Measurements from ENCODE around the gene PHF10.
"Not testable (repeated sequence)": the region's sequence is repeated elsewhere in the genome, so short reads cannot be mapped to it uniquely, and the experiment has no call there.

PHF10 gene

DNA sequence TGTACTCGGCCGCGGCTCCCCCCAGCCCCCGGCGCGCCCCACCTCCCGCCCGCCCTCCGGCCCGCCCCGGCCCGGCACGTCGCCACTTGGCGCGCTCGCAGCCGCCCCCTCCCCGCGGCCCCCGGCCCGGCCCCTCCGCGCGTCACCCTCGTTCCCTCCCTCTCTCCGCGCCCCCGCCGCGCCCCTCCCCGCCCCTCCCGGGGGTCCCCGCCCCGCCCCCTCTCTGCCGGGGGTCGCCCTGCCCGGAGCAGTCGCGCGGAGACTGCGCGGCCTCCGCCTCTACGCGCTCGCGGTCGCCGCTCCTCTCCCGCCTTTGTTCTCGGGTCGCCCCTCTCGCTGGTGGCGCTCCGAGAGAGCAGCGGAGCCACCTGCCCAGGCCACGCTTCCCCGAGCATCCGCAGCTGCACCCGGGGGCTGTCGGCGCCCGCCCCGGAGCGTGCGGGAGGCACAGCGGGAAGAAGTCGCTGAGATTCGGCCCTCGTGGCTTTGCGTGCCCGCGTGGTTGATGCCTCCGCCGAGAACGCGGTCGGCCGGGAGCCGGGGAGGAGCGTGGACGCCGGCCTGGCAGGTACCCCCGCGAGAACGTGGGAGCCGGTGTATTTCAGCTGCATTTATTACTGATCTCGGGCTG lies at the start of gene PHF10:
TSS of gene PHF10 (minus strand) at position 7 of the 631 bp plus-strand sequence. CDS start 569 bp downstream, outside the sequence.
- no peak for DNase-seq

- DNase-seq, result no peak
Observed at GRCh38 chr6:169766921-169767736, 42.8 kb upstream of the PHF10 start.

DNA sequence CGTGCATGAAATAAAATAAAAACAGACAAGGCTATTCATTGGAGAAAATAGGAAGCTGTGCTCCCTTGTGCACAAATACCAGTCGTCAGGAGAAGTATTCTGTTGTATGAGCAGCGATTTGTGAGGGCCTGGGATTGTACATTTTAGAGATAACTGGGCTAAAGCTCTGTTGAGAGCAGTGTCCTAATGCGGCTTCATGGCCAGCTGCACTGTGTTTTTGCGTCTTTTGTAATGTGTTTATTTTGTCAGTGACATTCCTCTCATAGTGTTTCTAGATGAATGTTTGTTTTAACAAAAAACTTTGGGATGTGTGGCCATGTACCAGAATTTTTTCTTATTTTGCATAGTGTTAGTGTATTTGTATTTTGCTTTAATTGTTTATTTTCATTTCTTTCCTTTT lies 41.9 kb upstream of the PHF10 start:
- no peak for DNase-seq

DNA sequence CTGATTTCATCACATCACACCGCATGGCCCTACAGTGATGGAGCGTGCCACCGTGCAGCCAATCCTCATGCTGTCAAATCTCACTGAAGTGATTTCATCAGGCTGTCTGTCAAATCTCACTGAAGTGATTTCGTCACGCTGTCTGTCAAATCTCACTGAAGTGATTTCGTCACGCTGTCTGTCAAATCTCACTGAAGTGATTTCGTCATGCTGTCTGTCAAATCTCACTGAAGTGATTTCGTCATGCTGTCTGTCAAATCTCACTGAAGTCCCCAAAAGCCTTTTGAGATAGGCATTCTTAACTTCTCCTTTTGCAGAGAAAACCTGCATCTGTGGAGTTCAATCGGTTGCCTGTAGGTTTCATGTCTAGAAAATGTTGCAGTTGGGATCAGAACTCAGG lies 41.5 kb upstream of the PHF10 start:
- DNase-seq, result not testable (repeated sequence)

- no peak for DNase-seq
Observed at GRCh38 chr6:169763881-169764280, 39.6 kb upstream of the PHF10 start.

GRCh38 chr6:169763308-169763707 lies 39.0 kb upstream of the PHF10 start:
- no peak for DNase-seq

DNA sequence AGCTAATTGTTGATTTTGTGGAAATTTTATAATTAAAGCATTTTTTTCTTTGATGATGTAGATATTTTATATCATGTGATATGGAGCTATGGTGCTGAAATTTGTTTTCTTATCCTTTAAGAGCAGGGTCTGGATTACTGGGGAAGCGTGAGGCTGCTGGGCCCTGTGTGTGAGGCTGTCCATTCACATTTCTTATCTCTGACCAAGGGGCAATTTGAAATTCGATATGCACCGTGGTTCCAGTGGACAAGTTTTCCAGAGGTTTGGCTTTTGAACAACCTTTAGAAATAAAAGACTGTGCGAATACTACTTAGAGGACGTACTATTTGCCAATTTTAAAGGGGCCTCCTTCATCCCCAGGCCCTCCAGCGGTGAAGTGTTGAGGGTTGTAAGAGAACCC lies 30.9 kb upstream of the PHF10 start:
- no peak for DNase-seq

- DNase-seq, result no peak
Observed at GRCh38 chr6:169752074-169752623, 27.8 kb upstream of the PHF10 start.

- DNase-seq, result peak; percentile 73
Observed at GRCh38 chr6:169751242-169752073, 27.2 kb upstream of the PHF10 start, which contains the start of the genes DYNLT2 and ERMARD. Gene DYNLT2, minus strand, starts transcription at chr6:169751572. Its CDS starts 114 bp downstream, at chr6:169751458. Gene ERMARD, plus strand, starts transcription at chr6:169751622. Its CDS starts 36 bp downstream, at chr6:169751658.

DNA sequence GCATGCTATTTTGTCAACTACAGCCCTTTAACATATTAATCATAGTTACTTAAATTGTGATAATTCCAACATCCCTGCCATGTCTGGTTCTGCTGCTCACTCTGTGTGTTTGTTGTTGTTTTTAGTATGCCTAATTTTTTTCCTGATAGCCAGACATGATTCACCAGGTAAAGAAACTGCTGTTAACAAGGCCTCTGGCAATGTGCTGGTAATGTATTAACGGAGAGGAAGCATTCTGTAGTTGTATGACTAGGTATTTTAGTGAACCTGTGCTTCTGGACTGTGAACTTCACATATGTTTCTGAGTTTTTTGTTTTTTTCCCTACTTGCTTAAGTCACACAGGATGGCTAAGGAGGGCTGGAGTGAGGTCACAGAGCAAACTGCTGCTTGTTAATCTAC lies 22.3 kb upstream of the PHF10 start:
- DNase-seq, result no peak

GRCh38 chr6:169745405-169745804 lies 21.1 kb upstream of the PHF10 start:
- no peak for DNase-seq

DNA sequence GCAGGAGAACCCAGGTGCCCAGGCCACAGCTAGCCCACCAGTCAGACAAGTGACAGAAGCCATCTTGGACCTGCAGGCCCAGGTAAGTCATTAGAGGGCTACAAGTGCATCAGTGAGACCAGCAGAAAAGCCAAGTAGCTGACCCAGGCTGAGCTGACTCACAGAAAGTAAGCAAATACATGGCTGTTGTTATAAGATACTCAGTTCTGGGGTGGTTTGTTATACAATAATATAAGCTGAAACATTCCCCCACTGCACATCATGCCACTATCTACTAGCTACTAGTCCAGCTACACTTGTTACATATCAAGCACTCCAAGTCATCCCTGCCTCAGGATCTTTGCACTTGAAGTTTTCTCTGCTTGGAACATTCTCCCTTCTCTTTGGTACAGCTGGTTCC lies 17.0 kb upstream of the PHF10 start:
- DNase-seq, result no peak

DNA sequence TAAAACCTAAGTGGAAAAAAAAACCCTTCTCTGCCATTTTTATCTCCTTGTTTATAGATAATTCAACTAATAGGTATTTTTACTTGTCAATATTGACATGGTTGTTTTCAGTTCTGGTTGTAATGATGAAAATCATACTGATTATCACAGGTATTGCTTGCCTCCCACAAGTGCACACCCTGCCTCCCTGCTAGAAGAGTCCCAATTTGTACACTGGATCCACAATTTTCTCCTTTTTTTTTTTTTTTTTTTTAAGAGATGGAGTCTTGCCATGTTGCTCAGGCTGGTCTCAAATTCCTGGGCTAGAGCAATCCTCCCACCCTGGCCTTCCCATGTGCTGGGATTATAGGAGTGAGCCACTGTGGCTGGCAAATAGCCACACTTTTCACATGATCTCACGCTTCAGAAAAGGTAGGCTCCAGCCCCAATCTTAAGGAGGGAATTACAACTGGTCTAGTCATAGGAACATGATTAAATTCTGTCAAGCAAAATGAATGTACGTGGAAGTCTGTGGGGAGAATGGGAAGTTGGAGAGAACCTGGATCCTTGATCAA lies 14.8 kb upstream of the PHF10 start:
- peak; percentile 67 for DNase-seq

DNA sequence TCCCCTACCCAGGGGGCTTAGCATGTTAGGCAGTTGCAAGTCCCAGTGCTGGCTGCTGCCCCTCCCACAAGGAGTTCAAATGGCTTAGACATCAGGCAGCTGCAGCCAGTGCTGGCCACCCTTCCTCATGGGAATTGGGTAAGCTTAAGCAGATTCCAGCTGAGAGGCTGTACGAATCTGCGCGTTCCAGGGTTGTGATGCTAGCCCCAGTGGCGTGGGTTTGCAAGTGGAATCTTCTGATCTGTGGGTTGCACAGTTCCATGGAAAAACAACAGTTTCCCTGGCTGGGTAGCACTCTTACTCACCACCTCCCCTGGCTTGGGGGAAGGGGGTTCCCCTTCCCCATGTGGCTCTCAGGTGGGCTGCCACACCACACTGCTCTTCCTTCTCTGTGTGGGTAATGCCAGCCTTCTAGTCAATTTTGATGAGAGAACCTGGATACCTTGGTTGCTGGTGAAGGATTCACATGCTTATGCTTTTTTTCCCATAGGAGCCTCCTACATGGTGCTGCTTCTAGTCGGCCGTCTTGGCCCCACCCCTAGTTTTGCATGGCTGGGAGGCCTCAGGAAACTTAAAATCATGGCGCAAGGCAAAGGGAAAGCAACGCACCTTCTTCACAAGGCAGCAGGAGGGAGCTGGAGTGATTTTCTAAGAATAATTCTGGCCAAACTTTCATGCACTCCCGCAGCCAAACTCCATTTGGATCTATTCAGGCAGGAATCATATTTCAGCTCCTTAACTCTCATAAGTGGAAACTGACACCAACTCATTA lies 14.1 kb upstream of the PHF10 start:
- no peak for DNase-seq

- no peak for DNase-seq
Observed at GRCh38 chr6:169729961-169730360, 5.7 kb upstream of the PHF10 start.

DNA sequence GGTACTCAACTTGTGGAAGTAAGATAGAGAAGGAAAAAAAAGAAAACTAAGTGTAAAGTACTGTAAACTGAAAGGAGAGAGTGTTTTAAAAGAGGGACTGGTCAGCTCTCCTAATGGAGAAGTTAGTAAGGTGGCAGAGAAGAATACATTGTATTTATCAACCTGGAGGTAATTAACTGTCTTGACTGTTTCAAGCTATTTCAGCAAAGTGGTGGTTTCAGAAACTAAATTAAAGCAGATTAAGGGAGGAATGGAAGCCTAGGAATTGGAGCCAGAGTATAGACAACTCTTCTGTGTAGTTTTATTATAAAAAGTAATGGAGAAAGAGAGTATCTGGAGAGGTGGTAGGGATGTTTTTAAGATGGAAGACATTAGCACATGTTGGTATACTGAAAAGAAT lies 2.7 kb upstream of the PHF10 start:
- DNase-seq, result no peak

DNA sequence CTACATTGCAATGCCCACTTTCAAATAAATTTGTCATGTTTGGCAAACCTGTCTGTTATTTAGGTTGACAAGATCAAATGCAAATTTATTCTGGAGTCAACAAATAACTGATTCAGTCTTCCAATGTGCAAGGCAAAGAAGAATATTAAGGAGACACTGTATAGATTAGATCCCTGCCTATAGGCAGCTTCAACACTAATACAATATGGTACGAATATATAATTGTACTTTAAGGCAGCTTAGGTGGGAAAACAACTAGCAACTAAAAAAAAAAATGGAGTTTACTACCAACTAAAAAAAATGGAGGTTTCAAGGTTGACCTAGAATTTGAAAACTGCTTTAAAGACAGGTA lies 1.7 kb upstream of the PHF10 start:
- DNase-seq, result no peak

GRCh38 chr6:169725125-169726048 lies 1.1 kb upstream of the PHF10 start:
- no peak for DNase-seq

DNA sequence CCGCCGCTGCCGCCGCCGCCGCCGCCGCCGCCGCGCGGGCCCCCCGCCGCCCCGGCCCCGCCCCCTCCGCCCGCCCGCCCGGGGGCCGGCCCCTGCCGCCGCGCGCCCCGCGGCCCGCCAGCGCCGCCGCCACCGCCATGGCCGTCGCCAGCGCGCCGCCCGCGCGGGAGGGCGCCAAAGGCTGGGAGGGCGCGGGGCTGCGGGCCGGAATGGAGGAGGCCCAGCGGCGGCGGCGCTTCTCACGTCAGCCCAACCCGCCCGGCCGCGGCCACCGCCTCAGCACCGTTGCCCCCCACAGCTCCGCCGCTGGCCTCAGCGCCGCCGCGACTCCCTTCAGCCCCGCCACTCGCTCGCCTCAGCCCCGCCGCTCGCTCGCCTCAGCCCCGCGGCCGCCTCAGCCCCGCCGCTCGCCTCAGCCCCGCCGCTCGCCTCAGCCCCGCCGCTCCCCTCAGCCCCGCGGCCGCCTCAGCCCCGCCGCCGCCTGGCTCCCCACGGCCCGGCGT lies 258 bp downstream of the PHF10 start:
- peak; percentile 17 for DNase-seq

- DNase-seq, result no peak
Observed at GRCh38 chr6:169723200-169723909, 945 bp downstream of the PHF10 start.

Measured in NCI-H2029 treated with DMSO at 0.1 percent for 48 hours (cell line).